ENCODE results near the gene USP13. TPM values are rescaled to one million over a fixed set of nuclear protein-coding genes. Genes with fewer than 3 reads are reported as not detected.

USP13 gene
- total and polyA plus RNA-seq, 2 of the 13 experiments (the other 11 are each of a cell fraction or from before 2014, with no cell fraction given) = 15.9 to 36.7 TPM

DNA sequence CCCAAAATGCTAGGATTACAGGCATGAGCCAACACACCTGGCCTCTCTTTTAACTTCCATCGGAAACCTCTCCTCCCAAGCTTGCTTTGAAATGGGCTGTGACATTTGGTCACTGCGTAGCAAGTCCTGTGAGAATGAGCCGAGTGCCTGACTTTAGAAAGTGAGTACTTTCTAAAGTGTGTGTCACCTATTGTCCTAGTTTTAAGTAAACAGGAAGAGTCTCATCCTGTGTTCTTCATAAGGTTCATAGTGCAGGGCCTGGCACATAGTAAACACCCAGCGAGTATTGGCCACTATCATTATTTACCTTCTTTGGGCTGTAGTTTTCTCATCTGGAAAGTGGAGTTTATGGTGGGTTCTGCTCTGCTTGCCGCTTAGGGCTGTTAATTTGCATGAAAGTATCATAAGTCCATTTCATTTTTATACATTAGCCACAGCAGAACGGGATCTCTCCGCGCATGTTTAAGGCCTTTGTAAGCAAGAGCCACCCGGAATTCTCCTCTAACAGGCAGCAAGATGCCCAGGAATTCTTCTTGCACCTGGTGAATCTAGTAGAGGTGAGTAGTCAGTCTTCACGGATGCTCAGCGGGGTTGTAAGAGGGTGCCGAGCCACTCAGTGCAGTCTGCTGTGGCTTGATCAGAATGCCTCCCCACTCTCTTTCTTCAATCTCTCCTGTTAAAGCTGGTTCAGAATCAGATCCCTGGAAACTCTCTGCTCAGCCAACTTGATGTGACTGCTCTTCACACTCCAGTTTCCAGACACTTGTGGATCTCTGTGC is 87.2 kb downstream of the USP13 start (continued):
- TF ChIP-seq, protein P1, sequence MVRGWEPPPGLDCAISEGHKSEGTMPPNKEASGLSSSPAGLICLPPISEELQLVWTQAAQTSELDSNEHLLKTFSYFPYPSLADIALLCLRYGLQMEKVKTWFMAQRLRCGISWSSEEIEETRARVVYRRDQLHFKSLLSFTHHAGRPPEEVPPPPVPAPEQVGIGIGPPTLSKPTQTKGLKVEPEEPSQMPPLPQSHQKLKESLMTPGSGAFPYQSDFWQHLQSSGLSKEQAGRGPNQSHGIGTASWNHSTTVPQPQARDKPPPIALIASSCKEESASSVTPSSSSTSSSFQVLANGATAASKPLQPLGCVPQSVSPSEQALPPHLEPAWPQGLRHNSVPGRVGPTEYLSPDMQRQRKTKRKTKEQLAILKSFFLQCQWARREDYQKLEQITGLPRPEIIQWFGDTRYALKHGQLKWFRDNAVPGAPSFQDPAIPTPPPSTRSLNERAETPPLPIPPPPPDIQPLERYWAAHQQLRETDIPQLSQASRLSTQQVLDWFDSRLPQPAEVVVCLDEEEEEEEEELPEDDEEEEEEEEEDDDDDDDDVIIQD (CRISPR knock-in tag; IDR thresholded peaks at IDR 0.05; ENCODE audit: low read depth) = peak; percentile 84
- TF ChIP-seq, protein P2, sequence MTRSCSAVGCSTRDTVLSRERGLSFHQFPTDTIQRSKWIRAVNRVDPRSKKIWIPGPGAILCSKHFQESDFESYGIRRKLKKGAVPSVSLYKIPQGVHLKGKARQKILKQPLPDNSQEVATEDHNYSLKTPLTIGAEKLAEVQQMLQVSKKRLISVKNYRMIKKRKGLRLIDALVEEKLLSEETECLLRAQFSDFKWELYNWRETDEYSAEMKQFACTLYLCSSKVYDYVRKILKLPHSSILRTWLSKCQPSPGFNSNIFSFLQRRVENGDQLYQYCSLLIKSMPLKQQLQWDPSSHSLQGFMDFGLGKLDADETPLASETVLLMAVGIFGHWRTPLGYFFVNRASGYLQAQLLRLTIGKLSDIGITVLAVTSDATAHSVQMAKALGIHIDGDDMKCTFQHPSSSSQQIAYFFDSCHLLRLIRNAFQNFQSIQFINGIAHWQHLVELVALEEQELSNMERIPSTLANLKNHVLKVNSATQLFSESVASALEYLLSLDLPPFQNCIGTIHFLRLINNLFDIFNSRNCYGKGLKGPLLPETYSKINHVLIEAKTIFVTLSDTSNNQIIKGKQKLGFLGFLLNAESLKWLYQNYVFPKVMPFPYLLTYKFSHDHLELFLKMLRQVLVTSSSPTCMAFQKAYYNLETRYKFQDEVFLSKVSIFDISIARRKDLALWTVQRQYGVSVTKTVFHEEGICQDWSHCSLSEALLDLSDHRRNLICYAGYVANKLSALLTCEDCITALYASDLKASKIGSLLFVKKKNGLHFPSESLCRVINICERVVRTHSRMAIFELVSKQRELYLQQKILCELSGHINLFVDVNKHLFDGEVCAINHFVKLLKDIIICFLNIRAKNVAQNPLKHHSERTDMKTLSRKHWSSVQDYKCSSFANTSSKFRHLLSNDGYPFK (CRISPR knock-in tag; IDR thresholded peaks at IDR 0.05; ENCODE audit: borderline replicate concordance) = no peak
- TF ChIP-seq, protein P3, sequence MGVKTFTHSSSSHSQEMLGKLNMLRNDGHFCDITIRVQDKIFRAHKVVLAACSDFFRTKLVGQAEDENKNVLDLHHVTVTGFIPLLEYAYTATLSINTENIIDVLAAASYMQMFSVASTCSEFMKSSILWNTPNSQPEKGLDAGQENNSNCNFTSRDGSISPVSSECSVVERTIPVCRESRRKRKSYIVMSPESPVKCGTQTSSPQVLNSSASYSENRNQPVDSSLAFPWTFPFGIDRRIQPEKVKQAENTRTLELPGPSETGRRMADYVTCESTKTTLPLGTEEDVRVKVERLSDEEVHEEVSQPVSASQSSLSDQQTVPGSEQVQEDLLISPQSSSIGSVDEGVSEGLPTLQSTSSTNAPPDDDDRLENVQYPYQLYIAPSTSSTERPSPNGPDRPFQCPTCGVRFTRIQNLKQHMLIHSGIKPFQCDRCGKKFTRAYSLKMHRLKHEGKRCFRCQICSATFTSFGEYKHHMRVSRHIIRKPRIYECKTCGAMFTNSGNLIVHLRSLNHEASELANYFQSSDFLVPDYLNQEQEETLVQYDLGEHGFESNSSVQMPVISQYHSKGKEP (CRISPR knock-in tag; IDR thresholded peaks at IDR 0.05) = no peak
- TF ChIP-seq ZNF777 (CRISPR knock-in tag; IDR thresholded peaks at IDR 0.05) (no peak), BCL6 (CRISPR knock-in tag; IDR thresholded peaks at IDR 0.05) (peak; percentile 75), ZMYM4 (CRISPR knock-in tag; IDR thresholded peaks at IDR 0.05) (no peak), MAFF (IDR thresholded peaks at IDR 0.05; ENCODE audit: low read depth, low read length) (no peak), NCOA5 (CRISPR knock-in tag; IDR thresholded peaks at IDR 0.05) (no peak), ZFY (CRISPR knock-in tag; IDR thresholded peaks at IDR 0.05) (peak; percentile 37; the same call in 1 of the 2 replicates), MATR3 (CRISPR knock-in tag; IDR thresholded peaks at IDR 0.05) (no peak), ZNF296 (CRISPR knock-in tag; conservative IDR thresholded peaks at IDR 0.05) (no peak), XBP1 (CRISPR knock-in tag; IDR thresholded peaks at IDR 0.05) (peak; percentile 79; the same call in 1 of the 2 replicates), ZKSCAN5 (CRISPR knock-in tag; IDR thresholded peaks at IDR 0.05) (no peak), POLR2AphosphoS5 (IDR thresholded peaks at IDR 0.05; ENCODE audit: low read depth, low read length) (no peak)
- TF ChIP-seq, protein P4, sequence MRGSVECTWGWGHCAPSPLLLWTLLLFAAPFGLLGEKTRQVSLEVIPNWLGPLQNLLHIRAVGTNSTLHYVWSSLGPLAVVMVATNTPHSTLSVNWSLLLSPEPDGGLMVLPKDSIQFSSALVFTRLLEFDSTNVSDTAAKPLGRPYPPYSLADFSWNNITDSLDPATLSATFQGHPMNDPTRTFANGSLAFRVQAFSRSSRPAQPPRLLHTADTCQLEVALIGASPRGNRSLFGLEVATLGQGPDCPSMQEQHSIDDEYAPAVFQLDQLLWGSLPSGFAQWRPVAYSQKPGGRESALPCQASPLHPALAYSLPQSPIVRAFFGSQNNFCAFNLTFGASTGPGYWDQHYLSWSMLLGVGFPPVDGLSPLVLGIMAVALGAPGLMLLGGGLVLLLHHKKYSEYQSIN (CRISPR knock-in tag; IDR thresholded peaks at IDR 0.05; ENCODE audit: borderline replicate concordance) = no peak
- TF ChIP-seq, protein P5, sequence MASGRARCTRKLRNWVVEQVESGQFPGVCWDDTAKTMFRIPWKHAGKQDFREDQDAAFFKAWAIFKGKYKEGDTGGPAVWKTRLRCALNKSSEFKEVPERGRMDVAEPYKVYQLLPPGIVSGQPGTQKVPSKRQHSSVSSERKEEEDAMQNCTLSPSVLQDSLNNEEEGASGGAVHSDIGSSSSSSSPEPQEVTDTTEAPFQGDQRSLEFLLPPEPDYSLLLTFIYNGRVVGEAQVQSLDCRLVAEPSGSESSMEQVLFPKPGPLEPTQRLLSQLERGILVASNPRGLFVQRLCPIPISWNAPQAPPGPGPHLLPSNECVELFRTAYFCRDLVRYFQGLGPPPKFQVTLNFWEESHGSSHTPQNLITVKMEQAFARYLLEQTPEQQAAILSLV (CRISPR knock-in tag; IDR thresholded peaks at IDR 0.05; ENCODE audit: borderline replicate concordance) = no peak
- TF ChIP-seq, protein P6, sequence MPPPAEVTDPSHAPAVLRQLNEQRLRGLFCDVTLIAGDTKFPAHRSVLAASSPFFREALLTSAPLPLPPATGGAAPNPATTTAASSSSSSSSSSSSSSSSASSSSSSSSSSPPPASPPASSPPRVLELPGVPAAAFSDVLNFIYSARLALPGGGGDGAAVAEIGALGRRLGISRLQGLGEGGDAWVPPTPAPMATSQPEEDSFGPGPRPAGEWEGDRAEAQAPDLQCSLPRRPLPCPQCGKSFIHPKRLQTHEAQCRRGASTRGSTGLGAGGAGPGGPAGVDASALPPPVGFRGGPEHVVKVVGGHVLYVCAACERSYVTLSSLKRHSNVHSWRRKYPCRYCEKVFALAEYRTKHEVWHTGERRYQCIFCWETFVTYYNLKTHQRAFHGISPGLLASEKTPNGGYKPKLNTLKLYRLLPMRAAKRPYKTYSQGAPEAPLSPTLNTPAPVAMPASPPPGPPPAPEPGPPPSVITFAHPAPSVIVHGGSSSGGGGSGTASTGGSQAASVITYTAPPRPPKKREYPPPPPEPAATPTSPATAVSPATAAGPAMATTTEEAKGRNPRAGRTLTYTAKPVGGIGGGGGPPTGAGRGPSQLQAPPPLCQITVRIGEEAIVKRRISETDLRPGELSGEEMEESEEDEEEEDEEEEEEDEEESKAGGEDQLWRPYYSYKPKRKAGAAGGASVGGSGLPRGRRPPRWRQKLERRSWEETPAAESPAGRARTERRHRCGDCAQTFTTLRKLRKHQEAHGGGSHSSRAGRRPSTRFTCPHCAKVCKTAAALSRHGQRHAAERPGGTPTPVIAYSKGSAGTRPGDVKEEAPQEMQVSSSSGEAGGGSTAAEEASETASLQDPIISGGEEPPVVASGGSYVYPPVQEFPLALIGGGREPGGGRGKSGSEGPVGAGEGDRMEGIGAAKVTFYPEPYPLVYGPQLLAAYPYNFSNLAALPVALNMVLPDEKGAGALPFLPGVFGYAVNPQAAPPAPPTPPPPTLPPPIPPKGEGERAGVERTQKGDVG (CRISPR knock-in tag; IDR thresholded peaks at IDR 0.05; ENCODE audit: borderline replicate concordance) = no peak

Measured in HepG2 (cell line).